GM12878 (cell line): ENCODE measurements around the gene LEF1. TPM values are rescaled to one million over a fixed set of nuclear protein-coding genes. Genes with fewer than 3 reads are reported as not detected.

Experiments used
- CUX1 ChIP-seq: IDR thresholded peaks from 2 replicates; pipeline ENCODE4 v1.6.1; 2012; ENCODE audit warnings: improper control_type of control experiment, low read depth, low read length; ENCODE audit not compliant: insufficient replicate concordance
- NKRF ChIP-seq: fragments of 450-650 bp; conservative IDR thresholded peaks from 2 replicates; pipeline ENCODE4 v1.6.1; 2017; ENCODE audit warnings: mild to moderate bottlenecking, moderate library complexity
- TARDBP ChIP-seq: IDR thresholded peaks from 2 replicates; pipeline ENCODE4 v1.6.1; 2016; ENCODE audit warnings: borderline replicate concordance
- polyA plus RNA-seq, 11 experiments: library from polyadenylated mRNA; depleted of rRNA in 4 of 11; unstranded in 6 of 11; stranded (reverse) in 5 of 11; fragments of >200 nt; fragmentation: Nextera tagmentation in 4 of 11; fragmentation: Illumina TruSeq in 1 of 11; extraction: Ambion mirVana in 4 of 11; extraction: Trizol in 1 of 11; gene quantifications; 1 replicate in 1 of 11; 2 replicates in 10 of 11; pipeline versions ENCODE4 v1.2.1 to v1.2.3, GENCODE V29; 2011 to 2016; ENCODE audit warnings: inconsistent platforms in 2 of 11, missing spikeins in 2 of 11, low read depth in 1 of 11
- total RNA-seq, 4 experiments: library from RNA; depleted of rRNA in 3 of 4; stranded (reverse); fragments of >200 nt in 3 of 4; fragmentation: Illumina TruSeq in 1 of 4; extraction: Trizol in 1 of 4; gene quantifications; 2 replicates each; pipeline versions ENCODE4 v1.2.1 to v1.2.3, GENCODE V29; 2013 to 2021
- TF ChIP-seq, protein P1 (sequence below): fragments of 450-650 bp; formaldehyde crosslinking; IDR thresholded peaks from 2 replicates; pipeline ENCODE4 v1.4.0; 2022; ENCODE audit warnings: mild to moderate bottlenecking, moderate library complexity

Gene LEF1
- total and polyA plus RNA-seq, 10 of the 15 experiments (the other 5 are each of a cell fraction or from before 2014, with no cell fraction given) = 10.2 to 38.1 (median 19.5) TPM

GRCh38 chr4:108166441-108167315, 2.1 kb downstream of the LEF1 start (continued):
- TF ChIP-seq CUX1 (no peak), TARDBP (no peak), NKRF (no peak)
- TF ChIP-seq, protein P1, sequence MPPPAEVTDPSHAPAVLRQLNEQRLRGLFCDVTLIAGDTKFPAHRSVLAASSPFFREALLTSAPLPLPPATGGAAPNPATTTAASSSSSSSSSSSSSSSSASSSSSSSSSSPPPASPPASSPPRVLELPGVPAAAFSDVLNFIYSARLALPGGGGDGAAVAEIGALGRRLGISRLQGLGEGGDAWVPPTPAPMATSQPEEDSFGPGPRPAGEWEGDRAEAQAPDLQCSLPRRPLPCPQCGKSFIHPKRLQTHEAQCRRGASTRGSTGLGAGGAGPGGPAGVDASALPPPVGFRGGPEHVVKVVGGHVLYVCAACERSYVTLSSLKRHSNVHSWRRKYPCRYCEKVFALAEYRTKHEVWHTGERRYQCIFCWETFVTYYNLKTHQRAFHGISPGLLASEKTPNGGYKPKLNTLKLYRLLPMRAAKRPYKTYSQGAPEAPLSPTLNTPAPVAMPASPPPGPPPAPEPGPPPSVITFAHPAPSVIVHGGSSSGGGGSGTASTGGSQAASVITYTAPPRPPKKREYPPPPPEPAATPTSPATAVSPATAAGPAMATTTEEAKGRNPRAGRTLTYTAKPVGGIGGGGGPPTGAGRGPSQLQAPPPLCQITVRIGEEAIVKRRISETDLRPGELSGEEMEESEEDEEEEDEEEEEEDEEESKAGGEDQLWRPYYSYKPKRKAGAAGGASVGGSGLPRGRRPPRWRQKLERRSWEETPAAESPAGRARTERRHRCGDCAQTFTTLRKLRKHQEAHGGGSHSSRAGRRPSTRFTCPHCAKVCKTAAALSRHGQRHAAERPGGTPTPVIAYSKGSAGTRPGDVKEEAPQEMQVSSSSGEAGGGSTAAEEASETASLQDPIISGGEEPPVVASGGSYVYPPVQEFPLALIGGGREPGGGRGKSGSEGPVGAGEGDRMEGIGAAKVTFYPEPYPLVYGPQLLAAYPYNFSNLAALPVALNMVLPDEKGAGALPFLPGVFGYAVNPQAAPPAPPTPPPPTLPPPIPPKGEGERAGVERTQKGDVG (CRISPR knock-in tag) = no peak
- TF ChIP-seq, all 136 proteins: peak for 6
